HCEC 1CT (cell line): ENCODE data around the gene FAM53A.
"Not testable (repeated sequence)": the region's sequence is repeated elsewhere in the genome, so short reads cannot be mapped to it uniquely, and the experiment has no call there.

Source experiments
- DNase-seq: peaks from one replicate; pipeline ENCODE4 v3.0.0-alpha.2; 2017

FAM53A gene

GRCh38 chr4:1684506-1685234 lies 557 bp upstream of the FAM53A start:
- DNase-seq: no peak

GRCh38 chr4:1683261-1683735 lies 815 bp downstream of the FAM53A start:
- DNase-seq: peak; percentile 68

GRCh38 chr4:1682860-1683259 lies 1.3 kb downstream of the FAM53A start:
- no peak for DNase-seq

- DNase-seq: no peak
These were observed 5.9 kb downstream of the FAM53A start for GRCh38 chr4:1678244-1678643.

GRCh38 chr4:1676605-1677525 lies 7.2 kb downstream of the FAM53A start:
- no peak for DNase-seq

GRCh38 chr4:1675802-1676137 lies 8.3 kb downstream of the FAM53A start:
- DNase-seq: no peak

- DNase-seq: no peak
These were observed 8.8 kb downstream of the FAM53A start for GRCh38 chr4:1675136-1675801.

GRCh38 chr4:1674682-1675081 lies 9.4 kb downstream of the FAM53A start:
- DNase-seq: no peak

GRCh38 chr4:1673671-1674070 lies 10.4 kb downstream of the FAM53A start:
- no peak for DNase-seq

GRCh38 chr4:1671011-1671410 lies 13.1 kb downstream of the FAM53A start:
- DNase-seq: not testable (repeated sequence)

GRCh38 chr4:1670279-1670678 lies 13.8 kb downstream of the FAM53A start:
- DNase-seq: no peak

GRCh38 chr4:1669850-1670249 lies 14.3 kb downstream of the FAM53A start:
- DNase-seq: no peak

- no peak for DNase-seq
These were observed 14.8 kb downstream of the FAM53A start for GRCh38 chr4:1669270-1669669.

GRCh38 chr4:1668488-1668840 lies 15.6 kb downstream of the FAM53A start:
- no peak for DNase-seq

GRCh38 chr4:1667273-1667672 lies 16.8 kb downstream of the FAM53A start:
- no peak for DNase-seq

- DNase-seq: no peak
These were observed 17.7 kb downstream of the FAM53A start for GRCh38 chr4:1666391-1666790.

GRCh38 chr4:1664141-1664540 lies 20.0 kb downstream of the FAM53A start:
- no peak for DNase-seq

- DNase-seq: no peak
These were observed 20.6 kb downstream of the FAM53A start for GRCh38 chr4:1663549-1663948.

- DNase-seq: no peak
These were observed 22.4 kb downstream of the FAM53A start for GRCh38 chr4:1661695-1662094.

- no peak for DNase-seq
These were observed 23.0 kb downstream of the FAM53A start for GRCh38 chr4:1660948-1661677.

- DNase-seq: no peak
These were observed 24.7 kb downstream of the FAM53A start for GRCh38 chr4:1659104-1660043.

- DNase-seq: no peak
These were observed 25.5 kb downstream of the FAM53A start for GRCh38 chr4:1658581-1658980.
